Neural crest cell (in vitro differentiated cells): ENCODE data around the gene ATP11A. TPM values are rescaled to one million over a fixed set of nuclear protein-coding genes. Genes with fewer than 3 reads are reported as not detected.

ENCODE experiments used
- DNase-seq: peaks from one replicate; pipeline ENCODE4 v3.0.0; 2021; ENCODE audit warnings: low read depth, mixed read lengths, low spot score
- H3K27ac Mint-ChIP-seq: one replicate; pipeline ENCODE4 v1.8.0; 2021; ENCODE audit warnings: mild to moderate bottlenecking, mixed read lengths; ENCODE audit not compliant: unreplicated experiment
- H3K27me3 Mint-ChIP-seq: 2 replicates; pipeline ENCODE4 v1.8.0; 2021; ENCODE audit warnings: low read depth, mild to moderate bottlenecking, mixed read lengths
- H3K36me3 Mint-ChIP-seq: 2 replicates; pipeline ENCODE4 v1.8.0; 2021; ENCODE audit warnings: low read depth, mild to moderate bottlenecking, mixed read lengths
- H3K4me1 Mint-ChIP-seq: 2 replicates; pipeline ENCODE4 v1.8.0; 2021; ENCODE audit warnings: mixed read lengths
- H3K4me3 Mint-ChIP-seq: one replicate; pipeline ENCODE4 v1.8.0; 2021; ENCODE audit warnings: mild to moderate bottlenecking, mixed read lengths
- H3K9me3 Mint-ChIP-seq: 2 replicates; pipeline ENCODE4 v1.8.0; 2021; ENCODE audit warnings: mixed read lengths
- CTCF ChIP-seq: fragments of 200-600 bp; sonication (generic); conservative IDR thresholded peaks from 2 replicates; pipeline ENCODE4 v1.5.0; 2021; ENCODE audit warnings: antibody characterized with exemption, mild to moderate bottlenecking
- total RNA-seq: library from RNA; stranded (reverse); gene quantifications from 2 replicates; pipeline ENCODE4 v1.2.1, GENCODE V29; 2021

The ATP11A gene
- total RNA-seq, 1 donor from 2014 or later: 97.4 TPM

GRCh38 chr13:112721198-112722104 lies 31.6 kb downstream of the ATP11A start:
- no peak for DNase-seq
- Mint-ChIP-seq H3K27ac (no peak overlapping the region), H3K27me3 (no peaks in the 10 kb centered on the region), H3K36me3 (no peaks in the 10 kb centered on the region), H3K4me3 (peak overlapping the region; percentile 20), H3K4me1 (peaks cover 68% of the 10 kb centered on the region), H3K9me3 (no peaks in the 10 kb centered on the region)
- no peak for TF ChIP-seq CTCF

DNA sequence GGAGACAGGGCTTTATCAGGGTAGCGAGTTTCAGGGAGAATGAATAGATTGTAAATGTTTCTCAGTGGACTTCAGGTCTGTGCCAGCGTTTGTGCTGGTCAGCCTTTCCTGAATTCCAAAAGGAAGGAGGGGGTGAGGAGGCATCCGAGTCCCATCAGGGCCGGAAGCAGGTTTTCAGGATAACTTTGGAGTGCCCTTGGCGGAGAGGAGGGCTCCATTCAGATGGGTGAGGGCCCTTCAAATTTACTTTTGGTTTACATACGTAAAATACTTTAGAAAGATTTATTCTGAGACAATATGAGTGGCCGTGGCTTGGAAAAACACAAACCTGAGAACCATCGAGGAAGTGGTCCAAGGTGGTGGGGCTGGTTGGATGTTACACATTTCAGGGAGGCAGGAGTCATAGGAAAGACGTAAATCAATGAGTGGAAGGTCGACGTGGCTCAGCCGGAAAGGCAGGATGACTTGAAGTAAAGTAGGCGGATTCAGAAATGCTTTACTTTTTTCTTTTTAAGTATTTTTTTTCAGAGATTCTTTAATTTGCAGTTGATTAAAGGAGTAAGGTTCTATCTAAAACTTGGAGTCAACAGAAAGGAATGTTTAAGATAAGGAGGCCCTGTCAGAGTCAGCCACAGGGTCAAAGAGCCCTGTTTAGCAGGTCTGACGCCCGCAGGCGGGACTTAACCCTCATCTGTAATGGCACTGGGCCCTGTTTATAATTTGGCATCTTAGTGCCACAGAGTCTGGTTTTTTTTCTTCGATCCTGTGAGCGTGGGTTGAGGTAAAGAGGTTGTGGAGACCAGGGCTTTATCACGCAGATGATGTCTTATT lies 32.8 kb downstream of the ATP11A start:
- Mint-ChIP-seq H3K27ac (no peak overlapping the region), H3K9me3 (no peaks in the 10 kb centered on the region), H3K4me1 (peaks cover 63% of the 10 kb centered on the region), H3K4me3 (peak overlapping the region; percentile 4), H3K36me3 (no peaks in the 10 kb centered on the region), H3K27me3 (no peaks in the 10 kb centered on the region)
- no peak for TF ChIP-seq CTCF
- DNase-seq: no peak

- H3K36me3 Mint-ChIP-seq: no peaks in the 10 kb centered on the region
- no peaks in the 10 kb centered on the region for H3K9me3 Mint-ChIP-seq
- no peaks in the 10 kb centered on the region for H3K27me3 Mint-ChIP-seq
- no peak overlapping the region for H3K4me3 Mint-ChIP-seq
- H3K4me1 Mint-ChIP-seq: peaks cover 62% of the 10 kb centered on the region
- peak overlapping the region; percentile 12 for H3K27ac Mint-ChIP-seq
- DNase-seq: no peak
- no peak for TF ChIP-seq CTCF
These were observed 33.9 kb downstream of the ATP11A start for GRCh38 chr13:112723771-112724170.

- H3K4me3 Mint-ChIP-seq: no peak overlapping the region
- DNase-seq: no peak
- no peak overlapping the region for H3K27ac Mint-ChIP-seq
- no peaks in the 10 kb centered on the region for H3K36me3 Mint-ChIP-seq
- no peak for TF ChIP-seq CTCF
- H3K4me1 Mint-ChIP-seq: peaks cover 65% of the 10 kb centered on the region
- no peaks in the 10 kb centered on the region for H3K27me3 Mint-ChIP-seq
- H3K9me3 Mint-ChIP-seq: no peaks in the 10 kb centered on the region
These were observed 35.0 kb downstream of the ATP11A start for GRCh38 chr13:112724788-112725345.

DNA sequence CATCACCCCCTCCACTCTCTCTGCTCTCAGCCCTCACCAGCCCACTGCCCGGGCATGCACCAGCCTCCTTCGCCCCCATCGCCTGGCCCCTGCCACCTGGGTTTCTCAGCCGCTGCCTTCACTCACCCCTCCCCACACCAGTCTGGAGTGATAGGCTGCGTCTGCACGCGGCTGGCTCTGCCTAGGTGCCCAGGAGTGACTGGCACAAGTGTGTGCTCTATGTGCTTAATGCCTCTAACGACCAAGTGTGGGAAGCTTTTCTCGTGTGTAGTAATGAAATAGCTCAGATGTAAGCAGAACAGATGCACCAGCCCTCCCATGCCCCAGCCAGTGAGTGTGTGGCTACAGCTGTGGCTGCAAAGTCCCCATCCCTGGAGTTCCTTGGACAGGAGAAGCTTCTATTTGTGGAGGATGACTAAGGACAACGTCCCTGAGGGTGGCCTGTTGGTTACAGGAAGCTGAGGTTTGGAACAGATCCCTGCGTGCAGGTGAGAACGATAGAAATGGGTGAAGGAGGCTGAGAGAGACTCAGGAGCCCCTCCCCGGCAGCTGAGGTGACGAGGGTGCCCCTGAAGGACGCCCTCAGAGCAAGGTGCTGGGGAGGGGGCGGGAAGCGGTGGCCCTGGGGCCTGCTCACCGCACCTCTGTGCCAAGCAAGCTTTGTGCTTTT lies 35.6 kb downstream of the ATP11A start:
- peaks cover 61% of the 10 kb centered on the region for H3K4me1 Mint-ChIP-seq
- peak overlapping the region; percentile 43 for H3K27ac Mint-ChIP-seq
- no peak for DNase-seq
- H3K4me3 Mint-ChIP-seq: no peak overlapping the region
- no peaks in the 10 kb centered on the region for H3K9me3 Mint-ChIP-seq
- H3K27me3 Mint-ChIP-seq: no peaks in the 10 kb centered on the region
- H3K36me3 Mint-ChIP-seq: no peaks in the 10 kb centered on the region
- no peak for TF ChIP-seq CTCF
